ENCODE measurements around the gene GNB3.
"Not testable (repeated sequence)": the region's sequence is repeated elsewhere in the genome, so short reads cannot be mapped to it uniquely, and the experiment has no call there.

GNB3 gene

GRCh38 chr12:6883683-6884082 lies 43.0 kb downstream of the GNB3 start:
- DNase-seq (ENCODE audit: low read depth), result no peak

- no peak for DNase-seq (ENCODE audit: low read depth)
These were observed 43.8 kb downstream of the GNB3 start for GRCh38 chr12:6884539-6884938.

GRCh38 chr12:6886206-6886999 lies 45.7 kb downstream of the GNB3 start:
- DNase-seq (ENCODE audit: low read depth), result not testable (repeated sequence)

GRCh38 chr12:6887460-6887859 lies 46.7 kb downstream of the GNB3 start:
- DNase-seq (ENCODE audit: low read depth), result no peak

- no peak for DNase-seq (ENCODE audit: low read depth)
These were observed 47.6 kb downstream of the GNB3 start for GRCh38 chr12:6888360-6888759.

GRCh38 chr12:6888794-6889193 lies 48.1 kb downstream of the GNB3 start:
- not testable (repeated sequence) for DNase-seq (ENCODE audit: low read depth)

GRCh38 chr12:6889775-6890573 lies 49.2 kb downstream of the GNB3 start:
- not testable (repeated sequence) for DNase-seq (ENCODE audit: low read depth)

GRCh38 chr12:6890789-6891645 lies 50.3 kb downstream of the GNB3 start:
- DNase-seq (ENCODE audit: low read depth), result peak; percentile 96

GRCh38 chr12:6891646-6892001 lies 50.9 kb downstream of the GNB3 start:
- DNase-seq (ENCODE audit: low read depth), result no peak

GRCh38 chr12:6892683-6893082 lies 52.0 kb downstream of the GNB3 start:
- not testable (repeated sequence) for DNase-seq (ENCODE audit: low read depth)

- no peak for DNase-seq (ENCODE audit: low read depth)
These were observed 53.6 kb downstream of the GNB3 start for GRCh38 chr12:6894321-6894720.

Measured in EH (cell line).